Activated CD4-positive, CD25-positive, alpha-beta regulatory T cell (primary cell): ENCODE data around the gene DDX10.

Experiments used
- DNase-seq, 4 experiments: peaks; one replicate each; lab custom pipeline; 2025; lab: John Stamatoyannopoulos, UW

The DDX10 gene

DNA sequence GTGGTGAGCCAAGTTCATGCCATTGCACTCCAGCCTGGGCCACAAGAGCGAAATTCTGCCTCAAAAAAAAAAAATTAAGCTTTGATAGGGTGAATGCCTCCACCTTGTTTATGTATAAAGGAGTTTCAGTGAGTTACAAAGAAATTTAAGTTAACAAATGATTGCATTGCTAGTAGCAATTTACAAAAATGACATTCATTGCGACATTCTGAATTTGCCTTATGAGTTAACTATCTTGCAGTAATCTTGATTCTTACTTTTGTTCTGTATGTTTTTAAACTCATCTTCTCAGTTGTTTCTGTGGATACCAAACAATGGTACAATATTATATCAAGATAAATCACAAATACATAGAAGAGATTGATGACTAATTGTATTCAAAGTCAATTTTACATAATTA is 207.0 kb downstream of the DDX10 start:
- DNase-seq: no peak

- DNase-seq: no peak
Observed at GRCh38 chr11:108872781-108873291, 208.0 kb downstream of the DDX10 start.

DNA sequence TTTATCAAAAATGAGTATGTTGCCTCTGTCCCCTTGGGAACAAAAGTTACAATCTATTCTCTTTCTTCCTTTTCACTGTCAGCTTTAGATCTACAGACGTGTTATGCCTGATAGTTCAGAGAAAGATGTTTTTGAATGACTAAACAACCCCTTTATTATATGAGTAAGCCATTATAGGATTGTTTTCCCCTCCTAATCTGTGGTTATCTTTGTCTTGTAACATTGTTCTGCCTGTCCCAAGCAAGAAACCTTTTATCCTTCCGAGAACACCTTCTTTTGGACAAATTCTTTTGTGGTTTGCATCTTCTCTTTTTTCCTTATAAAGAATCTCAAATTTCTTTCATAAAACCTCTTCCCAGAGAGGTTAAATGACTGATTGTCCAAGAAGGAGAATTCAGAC is 208.4 kb downstream of the DDX10 start:
- DNase-seq: no peak

GRCh38 chr11:108873941-108874340 is 209.1 kb downstream of the DDX10 start:
- DNase-seq: no peak

- DNase-seq: no peak
Observed at GRCh38 chr11:108875134-108875533, 210.3 kb downstream of the DDX10 start.

DNA sequence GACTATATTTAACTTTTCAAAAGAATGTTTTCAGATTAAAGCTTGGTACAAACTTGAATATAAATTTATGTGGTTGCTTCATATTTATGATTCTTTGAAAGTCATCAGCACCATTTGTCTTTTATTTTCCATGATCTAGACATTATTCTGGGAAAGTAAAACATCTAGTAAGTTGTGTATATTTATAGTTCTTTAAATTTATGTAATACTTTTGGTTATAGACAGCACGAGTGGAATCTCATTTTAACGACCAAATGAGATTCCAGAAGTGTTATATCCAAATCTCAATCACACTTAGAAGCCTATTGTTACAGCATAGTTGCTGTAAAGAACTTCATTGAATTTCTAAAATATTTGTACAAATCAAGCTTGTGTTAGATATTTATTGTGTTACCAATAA is 212.3 kb downstream of the DDX10 start:
- no peak for DNase-seq

GRCh38 chr11:108880510-108880909 is 215.6 kb downstream of the DDX10 start:
- no peak for DNase-seq

- DNase-seq: no peak
Observed at GRCh38 chr11:108881131-108881530, 216.3 kb downstream of the DDX10 start.

- no peak for DNase-seq
Observed at GRCh38 chr11:108882211-108882831, 217.5 kb downstream of the DDX10 start.

GRCh38 chr11:108886005-108886659 is 221.3 kb downstream of the DDX10 start:
- DNase-seq: no peak

GRCh38 chr11:108886660-108887009 is 221.8 kb downstream of the DDX10 start:
- DNase-seq: no peak

- DNase-seq: no peak
Observed at GRCh38 chr11:108887436-108888238, 222.8 kb downstream of the DDX10 start.

DNA sequence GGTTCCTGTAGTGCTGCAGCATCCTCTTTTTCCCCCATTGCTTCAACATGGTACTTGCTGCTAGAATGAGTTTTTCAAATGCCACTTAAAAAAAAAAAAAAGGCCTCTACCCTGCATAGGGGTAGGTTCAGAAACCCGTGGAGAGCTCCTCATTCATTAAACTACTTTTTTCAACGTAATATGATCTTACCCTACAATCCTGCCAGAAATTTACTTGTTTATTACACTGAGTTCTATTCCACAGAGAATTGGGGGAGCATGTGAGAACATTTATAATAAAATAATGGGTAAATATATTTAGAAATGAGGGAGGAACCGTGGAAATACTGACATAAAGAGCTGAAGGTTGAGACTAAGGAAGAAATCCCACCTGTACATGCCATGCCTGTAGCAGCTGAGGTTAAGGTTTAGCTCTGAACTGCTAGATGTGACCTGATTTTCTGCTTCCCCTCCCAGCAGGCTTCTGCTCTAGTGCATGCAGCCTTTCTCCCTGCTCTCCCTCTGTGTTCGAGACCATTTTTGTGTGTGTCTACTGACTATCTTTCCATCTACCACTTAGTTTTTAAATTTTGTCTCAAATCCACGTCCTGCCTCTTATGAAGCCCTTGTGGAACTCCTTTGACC is 225.7 kb downstream of the DDX10 start:
- no peak for DNase-seq

- DNase-seq: no peak
Observed at GRCh38 chr11:108891143-108891542, 226.3 kb downstream of the DDX10 start.

- DNase-seq: no peak
Observed at GRCh38 chr11:108891909-108892511, 227.1 kb downstream of the DDX10 start.

GRCh38 chr11:108895579-108896480 is 231.0 kb downstream of the DDX10 start:
- no peak for DNase-seq

GRCh38 chr11:108897071-108897481 is 232.2 kb downstream of the DDX10 start:
- no peak for DNase-seq

DNA sequence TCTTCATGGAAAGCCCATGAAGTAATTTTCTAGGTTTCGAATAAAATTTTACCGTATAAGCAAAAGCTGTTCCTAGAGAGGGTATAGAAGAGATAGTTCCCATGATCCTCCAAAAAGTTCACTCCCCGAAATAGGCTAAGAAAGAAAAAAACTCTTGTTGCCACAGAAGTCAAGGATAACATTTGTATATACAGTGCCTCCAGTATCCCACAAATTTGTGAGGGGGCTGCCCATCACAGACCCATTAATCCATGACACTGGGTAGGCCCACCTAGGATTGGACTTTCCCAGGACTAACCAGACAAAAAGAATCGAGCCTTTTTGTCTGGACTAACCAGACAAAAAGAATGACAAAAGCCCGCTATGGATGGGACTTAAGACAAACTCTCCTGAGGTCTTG is 233.0 kb downstream of the DDX10 start:
- no peak for DNase-seq

GRCh38 chr11:108901359-108901758 is 236.5 kb downstream of the DDX10 start:
- DNase-seq: no peak

DNA sequence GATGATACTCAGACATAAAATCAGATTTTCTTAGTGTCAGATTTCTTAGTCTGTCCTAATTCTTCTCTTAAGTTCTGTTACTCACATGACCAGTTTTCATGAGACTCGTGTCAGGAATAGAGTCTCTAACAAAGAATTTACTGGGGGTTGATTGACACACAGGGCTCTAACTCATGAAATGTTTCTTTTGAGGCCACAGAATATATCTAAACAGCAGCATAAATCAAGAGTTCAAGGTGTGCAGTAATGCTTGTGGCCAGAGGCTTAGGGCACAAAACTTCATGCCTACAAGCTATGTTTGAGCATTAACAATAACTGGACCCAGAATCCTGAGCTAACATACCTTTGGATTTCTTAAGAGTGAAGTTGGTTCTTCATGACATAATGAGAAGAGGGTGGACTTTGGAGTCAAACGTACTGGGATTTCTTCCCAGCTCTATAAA is 237.2 kb downstream of the DDX10 start:
- no peak for DNase-seq

- no peak for DNase-seq
Observed at GRCh38 chr11:108904480-108904879, 239.6 kb downstream of the DDX10 start.
